HG02798 (cell line): Measurements from ENCODE around the gene MYF5.
"Not testable (repeated sequence)": the region's sequence is repeated elsewhere in the genome, so short reads cannot be mapped to it uniquely, and the experiment has no call there.

ENCODE experiments used
- ATAC-seq: cut with Tn5 transposase; IDR thresholded peaks from one replicate; pipeline ENCODE4 v1.9.1; 2021; ENCODE audit warnings: mild to moderate bottlenecking; ENCODE audit not compliant: unreplicated experiment, poor library complexity

Gene MYF5

DNA sequence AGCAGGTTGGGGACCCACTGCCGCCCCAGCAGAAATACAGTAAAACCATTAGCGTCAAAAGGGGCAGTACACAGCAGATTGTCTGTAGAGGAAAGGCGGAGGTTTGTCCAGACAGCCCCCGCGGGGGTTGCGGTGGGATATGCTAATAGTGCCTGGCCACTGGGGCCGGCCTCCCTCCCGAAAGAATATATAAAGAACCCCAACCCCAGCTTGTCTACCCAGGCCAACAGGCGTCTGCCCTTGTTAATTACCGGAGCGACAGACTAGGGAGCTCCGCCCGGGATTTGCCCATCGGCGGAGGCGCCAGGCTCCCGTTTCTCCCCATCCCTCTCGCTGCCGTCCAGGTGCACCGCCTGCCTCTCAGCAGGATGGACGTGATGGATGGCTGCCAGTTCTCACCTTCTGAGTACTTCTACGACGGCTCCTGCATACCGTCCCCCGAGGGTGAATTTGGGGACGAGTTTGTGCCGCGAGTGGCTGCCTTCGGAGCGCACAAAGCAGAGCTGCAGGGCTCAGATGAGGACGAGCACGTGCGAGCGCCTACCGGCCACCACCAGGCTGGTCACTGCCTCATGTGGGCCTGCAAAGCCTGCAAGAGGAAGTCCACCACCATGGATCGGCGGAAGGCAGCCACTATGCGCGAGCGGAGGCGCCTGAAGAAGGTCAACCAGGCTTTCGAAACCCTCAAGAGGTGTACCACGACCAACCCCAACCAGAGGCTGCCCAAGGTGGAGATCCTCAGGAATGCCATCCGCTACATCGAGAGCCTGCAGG is at the start of gene MYF5:
Gene MYF5, plus strand, starts transcription at position 217 of the 774 bp plus-strand sequence. Its CDS starts 152 bp downstream, at position 369.
- ATAC-seq = no peak

DNA sequence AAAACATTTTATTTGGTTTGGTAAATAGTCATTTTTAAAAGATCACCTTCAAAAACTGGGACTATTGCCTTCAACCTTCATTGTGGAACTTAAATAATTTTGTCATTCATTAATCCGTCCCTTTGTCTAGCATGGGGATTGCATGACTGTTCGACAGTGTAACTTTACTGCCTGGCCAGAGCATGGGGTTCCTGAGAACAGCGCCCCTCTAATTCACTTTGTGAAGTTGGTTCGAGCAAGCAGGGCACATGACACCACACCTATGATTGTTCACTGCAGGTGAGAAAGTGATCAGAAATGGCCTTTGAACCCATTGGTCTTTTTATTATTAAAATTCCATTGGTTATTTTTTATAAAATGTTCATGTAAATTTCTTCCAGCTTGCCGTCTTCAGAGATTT is 46.5 kb upstream of the MYF5 start:
- ATAC-seq = no peak

DNA sequence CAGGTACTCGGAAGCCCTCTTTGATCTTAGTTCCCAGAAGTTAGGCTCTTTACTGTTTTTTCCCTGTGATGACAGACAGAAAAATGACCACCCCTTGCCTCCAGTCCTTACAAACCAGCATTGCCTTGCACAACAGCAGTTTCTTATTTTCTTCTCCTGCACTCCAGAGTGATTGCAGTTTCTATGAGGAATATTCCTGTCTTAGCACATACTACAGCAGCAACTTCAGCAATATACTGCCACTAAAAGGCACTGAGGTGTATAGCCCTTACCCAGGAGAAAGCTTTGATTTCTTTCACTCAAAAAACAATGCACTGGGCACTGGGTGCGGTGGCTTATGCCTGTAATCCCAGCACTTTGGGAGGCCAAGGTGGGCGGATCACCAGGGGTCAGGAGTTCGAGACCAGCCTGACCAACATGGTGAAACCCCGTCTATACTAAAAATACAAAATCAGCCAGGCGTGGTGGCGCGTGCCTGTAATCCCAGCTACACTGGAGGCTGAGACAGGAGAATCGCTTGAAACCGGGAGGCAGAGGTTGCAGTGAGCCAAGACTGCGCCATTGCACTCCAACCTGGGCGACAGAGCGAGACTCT is 40.6 kb upstream of the MYF5 start:
- not testable (repeated sequence) for ATAC-seq

GRCh38 chr12:80676856-80677255 is 39.9 kb upstream of the MYF5 start:
- ATAC-seq = no peak

DNA sequence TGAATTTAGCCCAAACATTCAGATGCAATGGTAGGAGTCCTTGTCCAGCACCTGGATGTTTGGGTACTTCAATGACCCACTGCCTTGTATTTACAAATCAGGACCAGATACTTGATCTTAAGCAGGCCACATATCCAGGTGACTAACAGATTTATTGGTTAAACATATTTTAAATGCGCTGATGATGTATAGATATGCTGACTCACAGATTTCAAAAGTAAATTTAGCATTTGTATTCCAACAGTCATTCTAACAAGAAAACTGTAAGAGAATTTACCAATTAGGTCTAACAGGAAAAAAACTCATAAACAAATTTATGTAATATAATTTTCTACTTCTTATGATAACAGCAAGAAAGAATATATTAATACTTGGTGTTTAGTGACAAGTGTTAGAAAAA is 38.7 kb upstream of the MYF5 start:
- ATAC-seq = no peak

DNA sequence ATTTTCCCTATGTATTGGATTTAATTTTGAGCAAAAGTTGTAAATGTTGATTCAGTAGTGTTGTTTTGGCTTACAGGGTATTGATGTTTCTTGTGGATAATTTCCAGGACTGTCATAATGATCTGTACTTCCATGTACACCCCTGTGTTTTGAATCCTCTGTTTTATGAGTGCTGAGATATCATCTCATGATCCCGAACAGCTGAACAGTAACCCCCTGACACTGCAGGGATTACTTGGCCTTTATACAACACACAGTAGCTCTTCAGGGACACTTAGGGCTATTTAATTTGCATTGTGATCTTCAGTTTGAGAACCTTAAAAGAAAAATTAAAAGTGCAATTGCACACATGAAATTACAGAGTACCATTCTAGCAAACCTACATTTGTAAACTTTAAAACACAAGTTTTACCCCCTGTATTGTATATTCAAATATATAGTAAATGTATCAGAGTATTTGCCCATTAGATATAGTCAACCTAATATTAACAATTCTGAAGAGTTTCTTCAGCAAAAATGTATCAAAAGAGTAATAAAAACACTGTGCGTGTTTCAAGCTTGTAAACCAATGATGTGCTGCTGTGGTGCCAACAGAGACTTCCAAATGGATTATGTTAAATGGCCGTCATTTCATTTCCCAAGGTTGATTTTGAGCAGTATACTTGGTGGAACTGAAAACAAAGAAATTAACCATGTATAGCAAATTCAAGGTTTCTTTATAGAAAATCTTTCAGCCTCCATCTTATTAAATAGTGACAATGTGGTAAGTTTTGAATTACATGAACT is 37.2 kb upstream of the MYF5 start:
- no peak for ATAC-seq

GRCh38 chr12:80681287-80681686 is 35.4 kb upstream of the MYF5 start:
- ATAC-seq = peak; percentile 99

- ATAC-seq = no peak
Measured at GRCh38 chr12:80681786-80682185, 34.9 kb upstream of the MYF5 start.

- no peak for ATAC-seq
Measured at GRCh38 chr12:80684077-80684495, 32.6 kb upstream of the MYF5 start.

GRCh38 chr12:80690090-80690489 is 26.6 kb upstream of the MYF5 start:
- no peak for ATAC-seq

GRCh38 chr12:80690513-80690912 is 26.2 kb upstream of the MYF5 start:
- ATAC-seq = no peak

DNA sequence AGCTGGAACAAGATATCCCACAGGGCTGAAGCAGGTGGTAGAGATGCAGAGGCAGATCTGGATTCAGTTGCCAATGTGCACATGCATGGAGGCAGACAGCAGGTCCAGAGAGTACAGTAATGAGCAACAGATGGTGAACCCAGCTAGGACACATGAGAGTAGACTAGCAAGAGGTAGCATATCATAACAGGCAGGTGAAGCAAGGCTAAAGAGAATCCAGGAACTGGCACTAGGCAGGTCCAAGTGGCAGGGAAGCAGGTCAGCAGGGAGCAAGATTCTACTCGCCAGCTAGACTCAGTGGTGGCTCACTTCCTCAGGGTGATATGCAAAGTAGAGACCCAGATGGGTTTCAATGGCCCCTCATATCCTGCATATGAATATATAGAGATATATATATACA is 24.6 kb upstream of the MYF5 start:
- peak; percentile 83 for ATAC-seq

GRCh38 chr12:80697270-80697887 is 19.3 kb upstream of the MYF5 start:
- no peak for ATAC-seq

DNA sequence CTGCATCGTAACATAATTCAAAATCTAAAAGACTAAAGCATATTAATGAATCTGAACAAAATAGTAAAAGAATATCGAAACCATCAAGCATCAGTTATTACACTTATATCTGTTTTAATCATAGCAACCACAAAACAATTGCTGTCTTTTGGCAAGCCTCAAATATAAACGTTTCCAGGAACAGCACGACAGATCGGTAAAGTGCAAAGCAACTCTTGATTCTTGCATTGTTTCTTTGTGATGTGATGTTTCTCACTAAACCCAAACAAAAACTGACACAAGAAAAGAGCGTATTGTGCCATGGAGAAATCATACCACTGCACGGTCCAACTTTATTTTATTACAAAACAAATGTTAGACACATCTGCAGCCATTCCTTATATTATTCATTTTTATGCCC is 18.5 kb upstream of the MYF5 start:
- no peak for ATAC-seq

GRCh38 chr12:80698847-80699542 is 17.7 kb upstream of the MYF5 start:
- ATAC-seq = no peak

DNA sequence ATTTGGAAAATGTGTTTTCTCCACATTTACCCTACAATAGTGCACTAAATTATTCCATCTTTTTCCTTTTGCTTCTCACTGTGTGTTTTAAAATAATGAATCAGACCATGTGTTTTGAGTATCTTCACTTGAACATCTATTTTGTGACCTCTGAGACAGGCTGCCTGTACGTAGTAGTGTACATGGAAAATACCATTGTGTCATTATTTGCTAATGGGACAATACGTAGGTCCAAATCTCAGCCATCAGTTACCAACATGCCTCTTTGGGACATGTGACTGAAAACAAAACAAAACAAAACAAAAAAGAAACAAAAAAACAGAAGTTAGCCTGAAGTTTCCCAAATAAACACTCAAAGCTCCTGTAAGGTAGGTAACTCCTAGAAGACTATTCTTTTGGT is 16.4 kb upstream of the MYF5 start:
- no peak for ATAC-seq

GRCh38 chr12:80701388-80701787 is 15.3 kb upstream of the MYF5 start:
- no peak for ATAC-seq

- peak; percentile 90 for ATAC-seq
Measured at GRCh38 chr12:80702889-80703805, 13.6 kb upstream of the MYF5 start.

- ATAC-seq = no peak
Measured at GRCh38 chr12:80704420-80704819, 12.3 kb upstream of the MYF5 start.
